ENCODE data around the gene NUDT16L1.

The NUDT16L1 gene

GRCh38 chr16:4693296-4693955 lies at the start of gene NUDT16L1:
TSS of gene NUDT16L1 (plus strand) at chr16:4693562. CDS start at chr16:4693727, 165 bp downstream.
- TF ChIP-seq CTCF (IDR thresholded peaks at IDR 0.05; ENCODE audit: low read length) (peak; percentile 14; the same call in 1 of the 2 replicates), EZH2 (IDR thresholded peaks at IDR 0.05; ENCODE audit: borderline replicate concordance, low read length) (no peak)
- Histone ChIP-seq H3K9ac (ENCODE audit: low read length) (peak within 1 kb of the TSS; percentile 85), H3K9me3 (ENCODE audit: low read length) (no peaks in the 10 kb centered on the region), H3K9me2 (ENCODE audit: low read depth, low read length) (no peaks in the 10 kb centered on the region), H3K4me2 (ENCODE audit: low read length) (peak within 1 kb of the TSS; percentile 91), H3K36me3 (ENCODE audit: insufficient read depth, low read length) (peaks cover 31% of the 10 kb centered on the region; the same call in 1 of the 2 replicates), H3K4me3 (ENCODE audit: low read depth, low read length, poor library complexity, severe bottlenecking) (peak within 1 kb of the TSS; percentile 85), H3K27ac (ENCODE audit: low read depth, low read length, poor library complexity, severe bottlenecking) (peak within 1 kb of the TSS; percentile 28), H3K79me2 (ENCODE audit: insufficient read depth, low read length) (no peaks in the 10 kb centered on the region), H2AFZ (ENCODE audit: low read length) (no peak within 1 kb of the TSS), H3K27me3 (ENCODE audit: insufficient read depth, low read length) (no peaks in the 10 kb centered on the region), H4K20me1 (ENCODE audit: insufficient read depth, low read length) (no peaks in the 10 kb centered on the region), H3F3A (ENCODE audit: insufficient read depth, low read length) (no peaks in the 10 kb centered on the region; the same call in 1 of the 2 replicates), H3K4me1 (ENCODE audit: insufficient read depth, low read length, severe bottlenecking) (peaks cover 21% of the 10 kb centered on the region)

DNA sequence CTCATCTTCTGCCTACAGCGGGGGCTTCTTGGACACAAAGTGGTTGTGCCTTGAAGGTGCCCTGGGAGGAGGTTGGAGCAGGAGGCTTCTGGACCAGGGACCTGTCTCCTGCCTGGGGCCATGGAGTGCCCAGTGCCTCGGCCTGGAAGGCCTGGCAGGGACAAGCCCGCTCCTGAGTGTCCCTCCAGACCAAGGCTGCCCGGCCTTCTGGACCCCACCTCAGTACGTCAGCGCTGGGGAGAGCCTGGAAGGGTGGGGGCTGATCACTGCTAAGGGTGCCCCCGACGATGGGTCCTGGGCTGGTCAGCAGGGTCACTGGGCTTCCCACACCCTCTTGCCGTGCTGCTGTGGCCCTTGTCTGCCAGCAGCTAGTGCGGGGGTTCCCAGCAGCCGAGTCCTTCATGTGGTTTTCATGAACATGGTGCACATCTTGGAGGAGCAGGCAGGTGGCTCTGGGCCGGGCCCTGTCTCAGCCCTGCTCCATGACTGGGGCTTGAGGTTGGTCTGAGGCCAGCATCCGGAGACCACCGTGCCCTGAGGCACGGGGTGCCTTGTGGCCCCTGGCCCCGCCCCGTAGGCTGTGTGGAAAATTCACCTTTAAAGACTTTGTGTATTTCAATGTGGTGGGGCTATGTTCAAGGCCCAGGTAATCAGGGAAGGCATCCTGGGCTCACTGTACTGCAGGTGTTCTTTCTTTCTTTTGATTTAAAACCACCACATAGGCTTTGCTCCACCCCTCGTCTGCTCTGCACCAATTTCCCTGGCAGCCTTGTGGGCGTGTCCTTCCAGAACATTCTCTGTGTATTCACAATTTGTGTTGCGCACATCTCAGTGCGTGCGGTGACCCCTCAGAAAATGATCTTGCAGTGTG lies 46.4 kb upstream of the NUDT16L1 start:
- Histone ChIP-seq H3K27ac (ENCODE audit: low read depth, low read length, poor library complexity, severe bottlenecking) (peak overlapping the region; percentile 19), H3F3A (ENCODE audit: insufficient read depth, low read length) (no peaks in the 10 kb centered on the region), H3K36me3 (ENCODE audit: insufficient read depth, low read length) (peaks cover 10% of the 10 kb centered on the region; the same call in 1 of the 2 replicates), H2AFZ (ENCODE audit: low read length) (no peak overlapping the region), H3K79me2 (ENCODE audit: insufficient read depth, low read length) (no peaks in the 10 kb centered on the region), H3K9me2 (ENCODE audit: low read depth, low read length) (no peaks in the 10 kb centered on the region), H3K4me3 (ENCODE audit: low read depth, low read length, poor library complexity, severe bottlenecking) (no peak overlapping the region), H3K4me2 (ENCODE audit: low read length) (no peak overlapping the region), H4K20me1 (ENCODE audit: insufficient read depth, low read length) (no peaks in the 10 kb centered on the region), H3K4me1 (ENCODE audit: insufficient read depth, low read length, severe bottlenecking) (peaks cover 2% of the 10 kb centered on the region), H3K9me3 (ENCODE audit: low read length) (no peaks in the 10 kb centered on the region), H3K27me3 (ENCODE audit: insufficient read depth, low read length) (no peaks in the 10 kb centered on the region), H3K9ac (ENCODE audit: low read length) (no peak overlapping the region)
- no peak for TF ChIP-seq EZH2 (IDR thresholded peaks at IDR 0.05; ENCODE audit: borderline replicate concordance, low read length)
- no peak for TF ChIP-seq CTCF (IDR thresholded peaks at IDR 0.05; ENCODE audit: low read length)

- no peaks in the 10 kb centered on the region for H3K27me3 ChIP-seq (ENCODE audit: insufficient read depth, low read length)
These were observed 45.8 kb upstream of the NUDT16L1 start for GRCh38 chr16:4647644-4647980.

More at GRCh38 chr16:4647644-4647980, 45.8 kb upstream of the NUDT16L1 start:
- Histone ChIP-seq H3K9me2 (ENCODE audit: low read depth, low read length) (no peaks in the 10 kb centered on the region), H3K79me2 (ENCODE audit: insufficient read depth, low read length) (no peaks in the 10 kb centered on the region), H3K4me1 (ENCODE audit: insufficient read depth, low read length, severe bottlenecking) (no peaks in the 10 kb centered on the region), H3K36me3 (ENCODE audit: insufficient read depth, low read length) (peaks cover 16% of the 10 kb centered on the region), H4K20me1 (ENCODE audit: insufficient read depth, low read length) (no peaks in the 10 kb centered on the region), H3K4me2 (ENCODE audit: low read length) (no peak overlapping the region), H3K4me3 (ENCODE audit: low read depth, low read length, poor library complexity, severe bottlenecking) (no peak overlapping the region), H3F3A (ENCODE audit: insufficient read depth, low read length) (no peaks in the 10 kb centered on the region), H3K27ac (ENCODE audit: low read depth, low read length, poor library complexity, severe bottlenecking) (peak overlapping the region; percentile 19), H3K9me3 (ENCODE audit: low read length) (no peaks in the 10 kb centered on the region), H3K9ac (ENCODE audit: low read length) (no peak overlapping the region), H2AFZ (ENCODE audit: low read length) (no peak overlapping the region)
- TF ChIP-seq EZH2 (IDR thresholded peaks at IDR 0.05; ENCODE audit: borderline replicate concordance, low read length) (no peak), CTCF (IDR thresholded peaks at IDR 0.05; ENCODE audit: low read length) (no peak)
